Stimulated activated CD4-positive, alpha-beta T cell treated with anti-CD3 and anti-CD28 coated beads, Interleukin-4, amount 100 ng/mL, for 48 hours (primary cell): ENCODE results near the gene PBRM1.

Source experiments
- DNase-seq, 2 donors: peaks; one replicate each; pipeline ENCODE4 v3.0.0-alpha.2; 2020; ENCODE audit warnings: low read depth in 2 of 2

Gene PBRM1

DNA sequence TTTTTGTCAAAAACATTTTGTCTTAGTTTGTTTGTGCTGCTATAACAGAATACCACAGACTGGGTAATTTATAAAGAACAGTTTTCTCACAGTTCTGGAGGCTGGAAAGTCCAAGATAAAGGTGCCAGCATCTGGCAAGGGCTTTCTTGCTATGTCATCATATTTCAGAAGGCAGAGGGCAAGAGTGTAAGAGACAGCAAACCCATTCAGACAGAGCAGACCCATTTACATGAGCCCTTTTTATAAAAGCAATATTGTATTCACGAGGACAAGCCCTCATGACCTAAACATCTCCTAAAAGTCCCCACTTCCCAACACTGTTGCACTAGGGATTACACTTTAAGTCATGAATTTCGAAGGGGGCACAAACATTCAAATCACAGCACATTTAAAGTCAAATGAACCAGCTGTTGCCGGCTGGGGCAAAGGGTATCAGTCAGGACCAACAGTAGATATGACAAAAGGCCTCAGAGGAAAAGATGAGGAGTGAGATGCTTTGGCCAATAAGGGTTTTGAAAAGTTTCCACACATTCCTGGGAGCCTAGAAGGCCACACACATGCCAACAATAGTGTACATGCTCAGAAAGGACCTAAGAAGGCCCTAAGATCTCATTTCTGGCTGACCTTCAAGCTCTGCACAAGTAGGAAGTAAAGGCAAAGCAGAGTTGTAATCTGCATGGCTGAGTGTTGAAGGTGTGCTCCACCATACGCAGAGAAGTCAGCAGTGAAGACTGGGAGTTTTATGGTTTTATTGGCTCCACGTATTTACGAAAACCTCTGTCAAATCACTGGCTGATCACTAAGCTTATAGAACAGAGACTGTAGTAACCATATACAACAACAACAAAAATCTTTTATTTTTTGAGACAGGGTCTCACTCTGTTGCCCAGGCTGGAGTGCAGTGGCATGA is 111.4 kb downstream of the PBRM1 start:
- no peak for DNase-seq

DNA sequence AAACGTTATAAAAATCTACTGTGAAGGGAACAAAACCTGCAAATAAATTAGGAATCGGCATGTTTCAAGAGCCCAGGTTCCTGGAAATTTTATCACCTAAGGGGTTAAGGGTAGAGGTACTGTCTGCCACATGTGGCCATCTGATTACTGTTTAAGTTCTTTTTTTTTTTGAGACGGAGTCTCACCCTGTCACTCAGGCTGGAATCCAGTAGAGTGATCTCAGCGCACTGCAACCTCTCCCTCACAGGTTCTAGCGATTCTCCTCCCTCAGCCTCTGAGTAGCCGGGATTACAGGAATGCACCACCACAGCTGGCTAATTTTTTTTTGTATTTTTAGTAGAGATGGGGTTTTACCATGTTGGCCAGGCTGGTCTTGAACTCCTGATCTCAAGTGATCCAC is 113.5 kb downstream of the PBRM1 start:
- no peak for DNase-seq

DNA sequence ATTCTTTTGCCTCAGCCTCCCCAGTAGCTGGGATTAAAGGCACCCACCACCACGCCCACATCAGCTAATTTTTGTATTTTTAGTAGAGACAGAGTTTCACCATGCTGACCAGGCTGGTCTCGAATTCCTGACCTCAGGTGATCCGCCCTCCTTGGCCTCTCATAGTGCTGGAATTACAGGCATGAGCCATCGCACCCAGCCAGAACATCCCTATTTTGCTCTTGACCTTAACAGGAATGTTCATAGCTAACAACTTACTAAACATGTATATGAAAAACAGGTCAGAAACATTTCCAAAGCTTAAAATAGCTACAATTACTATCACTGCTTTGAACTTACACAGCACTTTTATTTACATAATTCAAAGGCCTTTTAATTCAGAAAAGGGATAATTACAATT is 115.6 kb downstream of the PBRM1 start:
- no peak for DNase-seq

DNA sequence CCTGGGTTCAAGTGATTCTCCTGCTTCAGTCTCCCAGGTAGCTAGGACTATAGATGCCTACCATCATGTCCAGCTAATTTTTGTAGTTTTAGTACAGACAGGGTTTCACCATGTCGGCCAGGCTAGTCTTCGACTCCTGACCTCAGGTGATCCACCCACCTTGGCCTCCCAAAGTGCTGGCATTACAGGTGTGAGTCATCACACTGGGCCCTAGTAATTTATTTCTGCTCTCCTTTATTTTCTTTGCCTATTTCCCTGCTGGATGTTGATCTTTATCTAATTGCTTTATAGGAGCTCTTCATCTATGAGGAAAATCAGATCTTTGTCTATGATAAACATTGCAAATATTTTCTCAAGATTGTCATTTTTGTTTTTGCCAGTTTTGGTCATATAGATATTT is 117.6 kb downstream of the PBRM1 start:
- DNase-seq = no peak

DNA sequence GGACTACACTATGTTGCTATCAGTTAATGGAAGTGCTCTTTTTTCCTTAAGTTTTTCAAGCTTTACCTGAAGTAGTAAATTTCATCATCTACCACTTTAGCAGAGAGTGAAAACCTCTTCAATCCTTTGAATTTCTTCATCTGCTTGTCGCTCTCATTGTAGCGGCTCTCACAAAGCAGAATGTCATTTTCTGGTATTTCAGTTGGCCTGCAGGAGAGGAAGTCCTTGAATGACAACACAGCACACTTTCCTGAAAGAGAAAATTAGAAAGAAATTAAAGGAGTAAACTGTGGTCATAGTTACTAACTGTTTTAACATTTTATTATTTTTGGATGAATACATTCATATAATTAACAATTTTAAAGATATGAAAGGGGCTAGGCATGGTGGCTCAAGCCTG is 121.7 kb downstream of the PBRM1 start:
- DNase-seq = no peak

DNA sequence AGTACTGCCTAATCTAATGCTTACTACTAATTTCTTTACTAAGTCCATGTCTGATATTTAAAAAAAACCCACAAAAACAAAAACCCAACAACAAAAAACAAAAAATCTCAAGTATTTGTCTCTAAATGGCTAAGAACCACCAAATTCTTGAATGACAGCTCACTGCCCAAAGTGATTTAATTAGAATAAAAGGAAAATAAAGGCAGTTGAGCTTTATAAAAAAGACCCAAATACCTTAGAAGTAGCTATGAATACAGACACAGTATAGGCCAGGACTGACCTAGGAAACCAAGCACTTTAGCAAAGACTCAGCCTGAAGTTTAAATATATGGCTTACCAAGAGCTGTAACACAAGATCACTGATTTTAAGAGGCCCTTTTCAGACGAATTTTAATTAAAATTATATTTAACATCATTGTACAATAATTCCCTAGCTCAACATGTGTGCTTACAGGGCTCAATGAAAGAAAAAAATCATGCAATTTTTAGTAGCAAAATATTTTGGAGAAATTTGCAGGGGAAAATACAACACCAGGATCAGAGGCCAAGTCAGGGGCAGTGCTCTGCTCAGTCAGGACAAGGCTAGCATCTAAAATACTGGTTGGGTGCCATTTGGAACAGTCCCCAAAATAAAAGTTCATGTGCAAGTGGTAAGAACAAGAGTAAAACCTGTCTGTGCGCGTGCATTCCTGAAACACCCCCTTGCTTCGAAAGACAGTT is 124.5 kb downstream of the PBRM1 start:
- DNase-seq = no peak

DNA sequence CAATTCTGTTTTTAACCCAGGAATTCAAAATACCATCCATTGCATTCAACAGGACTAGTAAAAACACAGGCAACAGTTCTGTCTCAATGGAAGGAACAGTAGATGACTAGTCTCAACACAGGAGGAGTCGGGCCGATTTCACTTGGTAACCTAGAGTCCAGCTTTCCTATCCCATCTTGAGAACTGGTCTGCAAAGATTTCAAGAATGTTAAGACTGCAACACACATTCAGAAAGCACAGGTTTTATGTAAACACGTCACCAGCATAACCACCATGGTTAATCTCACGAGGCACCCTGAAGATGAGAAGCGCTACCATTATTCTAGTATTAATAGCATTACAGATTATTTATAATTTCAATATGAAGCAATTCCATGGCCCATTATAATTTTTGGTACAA is 127.3 kb downstream of the PBRM1 start:
- DNase-seq = no peak

DNA sequence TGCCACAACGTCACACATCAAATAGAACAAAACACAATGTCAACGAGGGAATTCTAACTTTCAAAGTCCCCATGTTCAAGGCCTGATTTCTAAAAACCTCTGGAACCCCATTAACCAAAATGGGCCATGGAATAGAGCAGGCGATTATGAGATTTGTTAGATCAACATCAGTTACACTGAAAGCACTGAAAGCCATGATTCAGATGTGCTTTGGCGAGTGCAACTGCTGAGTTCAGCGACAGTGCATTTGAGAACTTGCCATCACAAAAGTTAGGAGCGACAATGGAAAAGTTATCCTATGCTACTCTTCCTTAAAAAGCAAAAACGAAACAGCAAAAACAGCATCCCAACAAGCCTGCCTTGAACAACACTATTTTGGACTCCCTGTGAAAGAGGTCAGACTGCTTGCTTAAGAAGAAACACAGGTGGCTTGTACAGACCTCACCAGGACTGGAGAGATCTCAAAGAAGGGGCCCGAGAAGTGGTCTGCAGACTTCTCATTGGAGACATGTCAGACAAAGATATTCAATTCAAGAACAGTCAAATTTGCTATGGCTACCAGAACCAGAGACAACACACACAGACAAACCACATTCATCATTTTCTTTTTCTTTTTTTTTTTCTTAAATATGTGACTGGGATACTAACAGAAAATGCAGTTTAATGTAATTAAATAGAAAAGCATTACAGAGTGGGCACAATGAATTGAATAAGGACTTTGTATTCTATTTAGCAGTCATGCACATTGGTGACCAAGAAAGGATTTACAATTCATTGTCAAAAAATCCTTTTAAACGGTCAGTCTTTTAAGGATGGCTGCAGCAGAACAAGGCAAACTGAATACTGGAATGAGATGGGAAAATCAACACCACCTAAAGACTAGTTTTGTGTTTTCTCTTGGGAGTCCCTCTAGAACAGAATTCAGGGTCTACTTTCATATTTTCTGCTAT is 128.4 kb downstream of the PBRM1 start:
- no peak for DNase-seq

DNA sequence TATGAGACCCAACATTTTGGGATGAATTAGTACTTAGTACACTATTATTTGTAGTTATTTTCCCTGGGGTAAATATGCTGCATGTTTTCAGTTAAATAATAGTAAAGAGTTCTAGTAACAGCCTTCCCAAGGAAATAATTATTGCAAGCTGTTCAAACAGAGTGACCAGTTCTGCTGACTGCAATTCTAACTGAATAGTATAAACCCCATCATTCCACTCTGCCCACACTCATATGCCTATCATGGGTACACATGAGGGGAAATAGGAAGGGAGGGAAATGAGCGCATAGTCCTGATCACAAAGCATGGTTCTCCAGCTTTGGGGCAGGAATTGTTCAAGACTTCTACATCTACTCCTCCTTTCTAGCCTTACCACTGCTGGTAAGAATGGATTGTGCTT is 130.7 kb downstream of the PBRM1 start:
- DNase-seq = no peak

DNA sequence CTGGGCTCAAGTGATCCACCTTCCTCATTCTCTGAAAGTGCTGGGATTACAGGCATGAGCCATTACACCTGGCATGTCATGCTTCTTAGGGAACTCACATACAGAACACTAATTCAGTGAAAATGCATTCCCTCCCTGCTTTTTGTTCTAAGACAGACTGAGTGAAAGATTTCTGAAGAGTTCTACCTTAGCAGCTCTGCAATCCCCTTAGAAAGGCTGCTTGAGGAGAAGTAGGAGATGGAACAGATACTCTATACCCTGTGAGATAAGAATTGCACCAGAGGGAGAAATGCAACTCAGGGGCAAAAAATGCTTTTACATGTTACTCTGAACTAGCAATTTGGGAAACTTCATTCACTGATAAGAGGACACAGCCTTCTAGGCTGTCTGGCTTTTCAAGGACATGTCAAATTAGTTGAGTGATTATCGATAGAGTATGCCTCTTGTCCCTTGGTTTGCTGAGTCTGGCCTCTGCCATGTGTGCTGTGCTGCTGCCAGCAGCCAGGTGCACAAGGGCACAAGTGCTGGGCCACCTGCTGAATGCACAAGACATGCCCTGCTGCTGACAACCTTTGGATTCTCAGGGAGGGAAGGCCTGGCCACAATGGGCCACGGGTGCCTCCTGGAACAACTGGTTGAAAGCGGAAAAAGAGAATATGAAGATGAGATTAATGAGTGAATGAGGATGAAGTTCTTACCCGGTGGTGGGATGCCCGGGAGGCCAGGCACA is 131.5 kb downstream of the PBRM1 start:
- DNase-seq = no peak

DNA sequence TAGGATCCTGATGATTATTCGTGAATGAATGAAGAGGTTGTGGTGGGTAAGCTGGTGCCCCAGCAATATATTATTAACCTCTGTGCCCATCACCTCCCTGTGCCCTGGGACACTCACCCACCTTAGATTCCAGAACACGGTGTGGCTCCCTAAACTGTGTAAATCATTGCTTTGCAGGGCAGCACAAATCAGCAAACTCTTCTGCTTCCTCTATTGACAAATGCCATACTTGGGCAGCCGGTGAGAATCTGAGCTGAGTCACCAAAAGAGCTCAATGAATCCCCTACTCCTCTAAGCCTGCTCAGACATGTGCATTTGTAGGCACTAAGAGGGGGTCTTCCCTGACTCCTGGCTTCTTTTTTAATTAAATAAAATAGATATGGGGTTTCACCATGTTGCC is 133.6 kb downstream of the PBRM1 start:
- DNase-seq = no peak

DNA sequence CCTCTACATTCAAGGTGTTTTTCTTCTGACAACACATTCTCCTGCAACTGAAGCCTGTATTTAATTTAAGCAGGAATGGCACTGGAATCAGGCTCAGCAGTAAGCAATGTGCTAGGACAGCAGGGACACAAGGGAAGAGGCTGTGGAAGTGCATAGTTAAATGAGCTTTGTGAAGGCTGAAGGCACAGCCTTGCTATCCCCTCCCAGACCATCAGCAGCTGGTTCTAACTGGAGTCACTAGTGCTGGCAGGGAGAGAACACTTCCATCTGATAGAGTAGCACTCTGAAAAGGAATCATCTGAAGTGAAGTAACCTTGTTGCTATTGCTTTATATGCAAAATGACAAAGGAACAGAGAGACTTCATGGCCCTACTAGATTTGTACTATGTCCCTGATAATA is 134.6 kb downstream of the PBRM1 start:
- DNase-seq = no peak

DNA sequence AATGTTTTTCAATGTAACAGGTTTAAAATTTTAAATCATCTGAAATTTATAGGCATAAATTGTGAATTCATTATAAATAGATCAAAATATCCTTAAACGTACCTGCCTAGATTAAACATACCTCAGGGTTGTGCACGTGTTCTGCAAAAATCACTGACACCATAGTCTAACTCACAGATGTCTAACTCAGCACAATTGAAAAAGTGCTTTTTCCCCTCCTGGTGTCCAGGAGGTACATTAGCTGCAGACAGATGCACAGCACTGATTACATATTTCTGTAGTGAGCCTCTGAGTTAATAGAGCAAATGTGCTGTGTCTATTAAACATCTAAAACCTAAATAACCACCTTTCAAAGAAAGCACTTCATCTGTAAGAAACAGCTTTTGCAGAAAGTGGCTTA is 138.6 kb downstream of the PBRM1 start:
- DNase-seq = no peak

DNA sequence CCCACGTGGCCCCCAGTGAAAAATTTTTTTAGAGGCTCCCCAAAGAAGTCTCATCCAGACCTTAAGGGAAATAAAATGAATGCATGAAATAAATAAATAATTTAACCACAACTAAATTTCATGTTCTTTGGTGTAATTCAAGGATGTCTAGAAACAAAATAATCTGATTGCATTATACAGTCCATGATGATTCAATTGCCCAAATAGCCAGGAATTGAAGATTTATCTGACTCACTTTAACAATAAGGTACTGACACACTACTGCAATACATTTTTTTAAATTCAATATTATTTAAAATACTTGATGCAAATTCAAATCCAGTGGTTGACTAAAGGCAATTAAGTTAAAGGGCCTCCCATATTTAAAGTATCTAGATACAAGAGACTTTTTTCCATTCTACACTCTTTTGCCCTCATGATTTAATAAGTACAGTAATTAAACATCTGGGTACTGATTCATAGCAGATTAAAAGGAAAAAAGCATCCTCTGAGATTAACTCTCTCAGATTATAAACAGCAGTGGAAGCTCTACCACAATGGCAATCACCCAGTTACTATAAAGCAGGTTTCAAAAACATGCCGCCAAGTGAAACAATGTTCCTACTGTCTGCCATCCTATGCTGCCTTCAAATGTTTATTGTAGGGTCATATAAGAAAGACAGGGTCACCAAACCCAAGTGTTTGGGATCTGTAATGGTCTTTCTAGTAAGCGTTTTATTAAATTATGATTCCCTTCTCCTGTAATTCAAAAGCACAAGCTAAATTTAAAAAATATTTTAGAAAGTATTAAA is 139.4 kb downstream of the PBRM1 start:
- no peak for DNase-seq

DNA sequence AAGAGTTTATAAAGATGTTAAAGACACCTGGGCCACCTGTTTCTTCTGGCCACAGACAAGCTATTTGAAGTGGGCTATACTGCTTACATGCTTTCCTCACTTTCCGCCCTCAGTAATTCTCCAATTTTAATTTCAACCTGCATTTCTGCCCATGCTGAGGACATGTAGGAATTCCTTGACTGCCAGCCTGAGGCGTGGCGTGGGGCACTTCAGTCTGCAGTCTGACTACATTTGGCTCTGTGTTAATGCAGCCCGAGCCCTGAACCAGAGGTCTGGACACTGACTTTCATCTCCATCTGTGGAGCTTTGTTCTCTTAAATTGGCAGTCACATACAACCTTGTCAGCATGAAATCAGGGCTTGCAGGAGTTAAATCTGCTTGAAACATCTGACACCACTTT is 140.8 kb downstream of the PBRM1 start:
- DNase-seq = no peak

DNA sequence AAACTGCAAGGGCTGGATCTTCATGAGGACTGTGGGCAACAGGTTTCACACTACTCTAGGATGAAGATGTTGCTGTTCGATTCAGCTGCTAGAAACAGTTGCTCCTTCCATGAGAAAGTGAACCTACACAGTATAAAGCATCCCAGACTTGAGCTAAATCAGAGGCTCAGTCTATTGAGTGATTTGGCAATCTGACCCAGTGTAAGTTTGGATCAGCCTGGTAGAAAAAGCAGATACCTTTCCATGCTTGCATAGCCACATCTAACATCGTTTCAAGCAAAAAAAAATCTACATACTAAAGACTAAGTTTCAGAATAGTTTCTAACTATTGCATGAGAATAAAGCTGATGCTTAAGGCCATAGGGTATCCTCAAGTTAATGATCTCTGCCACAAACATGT is 144.7 kb downstream of the PBRM1 start:
- DNase-seq = no peak

DNA sequence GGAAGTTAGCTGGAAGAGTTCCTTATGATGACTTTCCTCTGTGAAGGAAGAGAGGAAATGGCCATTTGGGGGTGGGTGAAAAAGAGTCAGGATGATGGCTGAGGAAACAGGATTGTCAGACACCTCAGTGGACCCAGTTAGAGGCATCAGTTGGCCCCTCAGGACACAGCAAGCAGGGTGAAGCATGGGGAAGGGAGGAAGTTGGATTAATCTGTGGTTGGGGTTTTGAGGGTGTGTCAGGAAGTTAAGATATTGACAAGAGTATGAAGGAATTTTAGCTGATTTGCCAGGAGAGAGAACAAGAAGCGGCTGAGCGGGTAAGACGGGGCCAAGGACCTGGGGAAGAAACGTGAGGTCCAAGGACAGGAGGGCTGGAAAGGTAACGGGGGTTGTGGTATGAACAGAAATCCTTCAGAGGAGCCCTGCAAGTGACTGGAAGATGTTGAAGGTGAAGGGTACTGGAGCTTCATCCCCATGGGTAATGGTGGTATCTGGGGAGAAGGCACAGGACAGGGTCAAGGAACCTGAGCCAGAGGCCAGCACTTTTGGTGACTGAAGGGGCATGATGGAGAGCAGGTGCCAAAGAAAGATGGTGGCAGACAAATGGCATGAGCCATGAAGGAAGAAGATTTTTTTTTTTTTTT is 146.6 kb downstream of the PBRM1 start:
- no peak for DNase-seq

DNA sequence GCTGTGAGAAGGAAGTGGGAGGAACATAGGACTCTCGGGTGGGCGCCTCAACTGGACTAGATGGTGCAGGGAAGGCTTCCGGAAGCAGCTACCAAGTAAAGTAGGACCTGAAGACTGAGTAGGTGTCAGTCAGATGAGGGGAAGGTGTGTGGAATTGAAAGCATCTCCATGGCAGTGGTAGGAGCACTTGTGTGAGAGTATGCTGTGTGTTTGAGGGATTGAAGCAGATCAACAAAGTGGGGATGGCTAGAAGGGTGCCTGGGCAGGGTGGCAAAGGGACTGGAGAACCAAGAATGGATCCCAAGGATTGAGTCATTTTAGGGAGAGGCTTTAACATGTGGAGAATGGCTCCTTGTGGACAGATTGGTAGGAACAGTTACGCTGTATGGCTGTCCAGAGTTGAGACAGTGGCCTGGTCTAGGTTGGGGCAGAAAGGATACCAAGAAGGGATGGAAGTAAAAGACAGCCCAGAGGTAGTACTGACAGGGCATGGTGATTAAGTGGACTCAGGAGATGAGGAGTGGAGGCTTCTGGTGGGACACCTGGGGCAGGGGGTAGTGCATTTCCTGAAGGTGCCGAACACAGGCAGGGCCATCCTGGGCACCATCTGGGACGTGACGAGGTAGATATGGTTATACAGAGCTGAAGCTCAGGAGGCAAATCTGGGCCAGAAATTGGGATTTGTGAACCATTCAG is 147.8 kb downstream of the PBRM1 start:
- DNase-seq = no peak

DNA sequence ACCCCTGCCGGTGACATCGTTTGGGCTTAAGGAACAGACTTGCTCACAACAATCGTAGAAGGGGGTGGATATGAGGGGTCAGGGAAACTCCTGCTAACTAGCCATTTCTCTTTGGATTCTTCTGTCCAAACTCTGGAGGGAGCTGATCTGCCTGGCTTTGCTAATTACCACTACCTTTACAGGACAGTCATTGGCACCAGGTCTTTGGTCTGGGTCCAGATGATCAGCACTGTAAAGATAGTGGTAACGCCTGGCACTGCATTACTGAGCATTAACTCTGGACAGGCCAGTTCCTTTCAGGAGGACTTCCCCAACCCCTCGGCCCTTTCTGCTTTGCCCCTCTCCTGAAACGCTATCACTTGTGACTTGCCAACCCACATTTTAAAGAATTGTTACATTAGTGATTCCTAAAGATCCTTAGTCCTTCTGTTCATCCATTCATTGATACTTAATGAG is 148.5 kb downstream of the PBRM1 start:
- DNase-seq = no peak
